ENCODE data around the gene FEV. TPM values are rescaled to one million over a fixed set of nuclear protein-coding genes. Genes with fewer than 3 reads are reported as not detected.

FEV gene
- not detected for total RNA-seq

- DNase-seq (ENCODE audit: low spot score), result no peak
- intact Hi-C loops (cut with DNase I), result loop anchor here (10.0 kb wide), 1 partner anchor 130 kb away; no protein-coding TSS in a partner anchor
Observed at GRCh38 chr2:218985021-218985324, at the start of gene FEV. FEV (minus strand) TSS chr2:218985184; CDS start chr2:218985075, 109 bp downstream.

DNA sequence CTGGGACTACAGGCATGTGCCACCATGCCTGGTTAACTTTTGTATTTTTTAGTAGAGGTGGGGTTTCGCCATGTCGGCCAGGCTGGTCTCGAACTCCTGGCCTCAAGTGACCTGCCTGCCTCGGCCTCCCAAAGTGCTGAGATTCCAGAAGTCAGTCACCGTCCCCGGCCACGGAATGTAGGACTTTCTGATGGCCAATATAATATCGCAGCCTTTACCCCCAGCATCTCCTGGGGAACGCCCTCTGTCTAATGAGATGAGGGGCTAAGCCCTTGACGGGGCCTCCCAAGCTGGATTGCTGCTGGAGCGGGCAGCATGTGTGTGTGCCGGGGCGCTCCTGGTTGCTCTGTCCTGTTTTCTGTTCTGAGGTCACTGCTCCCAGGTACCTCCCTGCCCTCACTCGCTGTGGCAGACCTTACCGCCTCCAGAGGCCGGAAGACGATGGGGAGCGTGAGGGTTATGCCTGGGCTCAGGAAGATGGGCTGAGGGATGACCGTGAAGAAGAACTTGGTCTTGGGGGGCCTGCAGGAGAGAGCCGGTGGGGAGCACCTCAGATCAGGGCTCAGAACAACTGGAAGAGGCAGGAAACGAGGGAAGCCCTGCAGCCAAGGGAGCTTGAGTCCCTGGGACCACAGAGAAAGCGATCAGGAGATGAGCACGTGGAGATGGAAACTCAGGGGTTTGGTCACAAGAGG lies 47.2 kb upstream of the FEV start:
- intact Hi-C loops (cut with DNase I), result loop anchor here (10.0 kb wide), 1 partner anchor 113 kb away; no protein-coding TSS in a partner anchor
- DNase-seq (ENCODE audit: low spot score), result no peak
- ATAC-seq, result no peak

More at GRCh38 chr2:218985021-218985324, at the start of gene FEV:
- no peak for ATAC-seq

- no peak for DNase-seq (ENCODE audit: low spot score)
- no peak for ATAC-seq
- intact Hi-C loops (cut with DNase I), result loop anchor here (10.0 kb wide), 1 partner anchor 114 kb away; no protein-coding TSS in a partner anchor
Observed at GRCh38 chr2:219031005-219031738, 46.2 kb upstream of the FEV start.

DNA sequence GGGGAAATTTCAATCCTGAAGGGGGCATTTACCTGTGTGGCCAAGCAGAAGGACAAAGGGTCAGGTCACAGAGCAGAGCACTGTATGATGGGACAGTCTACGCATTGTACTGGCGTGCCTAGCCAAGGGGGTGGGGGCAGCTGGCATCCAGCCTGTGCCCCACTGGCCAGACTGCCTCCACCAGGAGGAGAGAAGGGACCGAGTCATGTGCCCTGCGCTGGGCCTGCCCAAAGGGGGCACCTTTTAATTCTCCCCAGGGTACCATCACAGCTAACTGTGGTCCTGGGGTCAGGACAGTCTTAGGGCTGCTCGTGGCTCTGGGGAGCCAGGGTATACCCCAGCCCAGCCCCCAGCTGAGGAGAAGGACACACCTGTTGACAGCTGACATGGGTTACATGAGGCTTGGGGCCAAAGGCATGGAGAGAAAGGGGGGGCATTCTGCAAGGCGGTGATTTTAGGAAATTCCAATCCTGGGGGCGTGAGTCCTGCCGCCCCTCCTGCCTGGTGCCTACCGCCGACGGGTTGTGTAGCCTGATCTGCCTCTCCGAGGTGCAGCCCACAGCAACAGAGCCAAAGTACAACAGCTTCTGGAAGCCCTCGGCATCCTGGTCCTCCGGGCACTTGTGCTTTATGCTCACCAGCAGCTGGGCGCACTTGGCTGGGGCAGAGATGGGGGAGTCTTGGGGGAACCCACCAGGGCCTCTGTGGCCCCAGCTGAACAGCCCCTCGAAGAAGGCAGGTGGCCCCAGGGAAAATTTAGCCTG lies 45.4 kb upstream of the FEV start:
- DNase-seq (ENCODE audit: low spot score), result no peak
- ATAC-seq, result peak; percentile 23
- intact Hi-C loops (cut with DNase I), result loop anchor here (10.0 kb wide), 1 partner anchor 114 kb away; no protein-coding TSS in a partner anchor

DNA sequence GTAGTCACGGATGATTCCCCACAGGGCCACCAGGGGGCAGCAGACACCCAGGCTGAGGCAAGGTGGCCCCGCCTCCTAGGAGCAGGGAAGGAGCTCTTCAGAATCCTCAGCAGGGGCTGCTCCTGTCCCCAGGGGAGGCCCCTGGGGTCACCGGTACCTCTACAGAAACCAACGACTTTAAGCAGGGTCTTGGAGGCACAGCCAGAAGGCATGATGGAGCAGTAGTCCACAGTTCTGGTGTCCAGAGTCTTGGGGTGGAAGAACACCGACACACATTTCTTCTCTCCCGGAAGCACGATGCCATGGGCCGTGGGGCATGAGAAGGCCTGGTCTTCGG lies 44.8 kb upstream of the FEV start:
- intact Hi-C loops (cut with DNase I), result loop anchor here (10.0 kb wide), 1 partner anchor 115 kb away; no protein-coding TSS in a partner anchor
- peak; percentile 77 for ATAC-seq
- peak; percentile 86 for DNase-seq (ENCODE audit: low spot score)

- no peak for DNase-seq (ENCODE audit: low spot score)
- intact Hi-C loops (cut with DNase I), result no loop called here
- ATAC-seq, result peak; percentile 5
Observed at GRCh38 chr2:219028996-219029828, 44.2 kb upstream of the FEV start.

DNA sequence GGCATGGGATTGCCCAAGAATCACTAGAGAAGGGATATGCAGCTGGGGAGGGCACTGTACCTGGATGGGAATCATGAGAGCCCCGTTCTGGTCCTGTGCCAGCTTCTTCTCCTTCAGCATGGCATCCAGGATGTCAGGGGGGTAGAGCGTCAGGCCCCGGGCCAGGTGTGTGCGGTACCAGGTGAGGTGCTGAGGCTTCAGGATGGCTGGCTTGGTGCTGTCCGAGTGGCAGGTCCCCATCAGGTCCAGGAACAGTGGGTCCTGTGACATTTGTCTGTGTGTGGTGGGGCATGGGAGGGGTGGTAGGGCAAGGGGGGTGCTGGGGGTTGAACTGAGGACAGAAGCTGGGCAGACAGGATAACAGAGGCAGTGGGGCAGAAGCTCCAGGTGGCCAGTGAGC lies 43.2 kb upstream of the FEV start:
- no peak for DNase-seq (ENCODE audit: low spot score)
- intact Hi-C loops (cut with DNase I), result no loop called here

DNA sequence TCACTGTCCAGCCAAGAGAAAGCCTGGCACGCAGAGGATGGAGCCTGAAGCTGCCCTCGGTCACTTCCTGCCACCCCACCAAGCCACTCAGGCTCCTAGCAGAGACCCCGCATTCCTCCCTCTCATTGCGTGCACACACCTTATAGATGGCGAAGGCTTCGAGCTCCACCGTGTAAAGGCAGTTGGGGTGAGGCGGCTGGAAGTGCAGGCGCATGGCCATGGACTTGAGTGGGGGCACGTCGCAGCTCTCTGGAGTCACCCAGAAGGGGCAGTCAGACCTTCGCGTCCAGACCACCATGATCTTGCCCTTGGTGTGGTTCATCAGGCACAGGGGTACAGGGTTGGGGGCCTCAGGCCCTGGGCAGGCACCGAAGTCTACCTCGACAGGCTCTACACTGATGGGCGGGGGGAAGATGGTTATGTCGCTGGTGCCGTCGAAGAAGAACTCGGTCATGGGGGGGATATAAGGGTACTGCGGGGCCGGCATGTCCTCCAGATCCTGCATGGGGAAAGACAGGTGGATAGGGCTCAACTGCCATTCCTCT lies 42.6 kb upstream of the FEV start:
- ATAC-seq, result no peak
- DNase-seq (ENCODE audit: low spot score), result no peak
- intact Hi-C loops (cut with DNase I), result no loop called here

More for the DNA sequence above, 43.2 kb upstream of the FEV start:
- no peak for ATAC-seq

- ATAC-seq (no peak), DNase-seq (ENCODE audit: low spot score) (no peak)
- intact Hi-C loops (cut with DNase I), result no loop called here
Observed at GRCh38 chr2:219026946-219027345, 42.0 kb upstream of the FEV start.

- intact Hi-C loops (cut with DNase I), result no loop called here
- DNase-seq (ENCODE audit: low spot score), result no peak
- ATAC-seq, result peak; percentile 28
Observed at GRCh38 chr2:219025637-219026585, 40.9 kb upstream of the FEV start.

DNA sequence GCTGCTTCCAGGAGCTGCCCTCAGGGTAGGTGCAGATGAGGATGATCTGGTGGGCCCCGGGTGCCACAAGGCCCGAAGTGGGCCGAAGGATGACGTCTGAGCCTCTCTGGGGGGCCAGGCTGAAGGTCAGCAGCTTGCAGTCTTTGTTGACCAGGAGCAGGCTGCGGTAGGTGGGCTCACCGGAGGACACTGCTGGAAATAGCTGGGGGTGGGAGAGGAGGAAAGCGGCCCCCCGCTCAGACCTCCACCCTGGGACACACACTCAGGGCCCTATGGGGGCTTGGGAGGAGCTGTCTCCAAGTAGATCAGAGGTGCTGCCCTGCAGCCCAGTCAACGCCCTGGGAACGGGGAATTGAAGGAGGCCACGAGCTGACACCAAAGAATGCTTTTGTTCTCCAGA lies 39.1 kb upstream of the FEV start:
- no peak for DNase-seq (ENCODE audit: low spot score)
- intact Hi-C loops (cut with DNase I), result no loop called here
- no peak for ATAC-seq

DNA sequence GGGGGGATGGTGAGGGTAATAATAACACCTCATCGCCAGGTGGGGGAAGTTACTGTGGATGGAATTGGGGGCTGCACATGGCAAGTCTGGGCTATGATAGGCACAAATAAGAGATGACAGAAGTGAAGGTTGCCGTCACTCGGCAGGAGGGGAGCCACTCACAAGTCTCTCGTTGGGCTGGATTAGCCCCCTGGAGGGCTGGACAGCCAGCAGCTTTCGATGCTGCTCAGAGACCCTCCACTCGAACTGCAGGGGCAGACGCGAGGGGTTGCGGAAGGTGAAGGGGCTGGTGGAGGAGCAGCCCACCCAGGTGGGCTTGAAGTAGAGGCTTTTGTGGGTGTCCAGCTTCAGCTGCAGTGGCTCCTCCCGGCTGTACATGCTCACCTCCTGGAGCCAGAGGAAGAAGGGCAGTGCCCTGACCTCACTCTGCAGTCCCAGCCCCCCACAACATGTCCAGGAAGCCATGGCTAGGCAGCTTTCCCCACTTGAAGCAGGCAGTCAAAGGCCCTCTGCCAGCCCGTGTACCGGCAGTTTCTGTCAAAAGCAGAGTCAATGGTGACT lies 38.1 kb upstream of the FEV start:
- intact Hi-C loops (cut with DNase I), result no loop called here
- DNase-seq (ENCODE audit: low spot score), result no peak
- ATAC-seq, result no peak

GRCh38 chr2:219022616-219023015 lies 37.6 kb upstream of the FEV start:
- DNase-seq (ENCODE audit: low spot score) (no peak), ATAC-seq (no peak)
- intact Hi-C loops (cut with DNase I), result no loop called here

DNA sequence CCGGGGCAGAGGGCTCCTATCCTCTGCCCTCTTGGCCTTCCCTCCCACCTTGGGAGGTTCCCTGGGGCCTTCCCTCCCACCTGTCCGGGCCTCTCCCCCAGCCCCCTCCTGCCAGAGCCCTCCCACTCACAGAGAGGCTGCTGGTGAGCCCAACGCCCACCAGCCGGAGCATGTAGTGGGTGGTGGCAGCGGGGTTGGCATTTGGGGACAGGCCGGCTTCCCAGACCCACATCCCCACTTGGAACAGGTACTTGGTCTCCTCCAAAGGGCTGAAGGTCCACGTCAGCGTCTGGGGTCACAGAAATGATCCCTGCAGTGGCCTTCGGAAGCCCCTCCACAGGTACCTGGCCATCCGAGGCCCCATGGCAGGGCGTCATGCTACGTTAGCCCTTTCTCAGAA lies 37.1 kb upstream of the FEV start:
- no peak for ATAC-seq

GRCh38 chr2:219021591-219021990 lies 36.6 kb upstream of the FEV start:
- ATAC-seq (no peak), DNase-seq (ENCODE audit: low spot score) (no peak)
- intact Hi-C loops (cut with DNase I), result no loop called here

More for the DNA sequence above, 37.1 kb upstream of the FEV start:
- DNase-seq (ENCODE audit: low spot score), result no peak
- intact Hi-C loops (cut with DNase I), result no loop called here

DNA sequence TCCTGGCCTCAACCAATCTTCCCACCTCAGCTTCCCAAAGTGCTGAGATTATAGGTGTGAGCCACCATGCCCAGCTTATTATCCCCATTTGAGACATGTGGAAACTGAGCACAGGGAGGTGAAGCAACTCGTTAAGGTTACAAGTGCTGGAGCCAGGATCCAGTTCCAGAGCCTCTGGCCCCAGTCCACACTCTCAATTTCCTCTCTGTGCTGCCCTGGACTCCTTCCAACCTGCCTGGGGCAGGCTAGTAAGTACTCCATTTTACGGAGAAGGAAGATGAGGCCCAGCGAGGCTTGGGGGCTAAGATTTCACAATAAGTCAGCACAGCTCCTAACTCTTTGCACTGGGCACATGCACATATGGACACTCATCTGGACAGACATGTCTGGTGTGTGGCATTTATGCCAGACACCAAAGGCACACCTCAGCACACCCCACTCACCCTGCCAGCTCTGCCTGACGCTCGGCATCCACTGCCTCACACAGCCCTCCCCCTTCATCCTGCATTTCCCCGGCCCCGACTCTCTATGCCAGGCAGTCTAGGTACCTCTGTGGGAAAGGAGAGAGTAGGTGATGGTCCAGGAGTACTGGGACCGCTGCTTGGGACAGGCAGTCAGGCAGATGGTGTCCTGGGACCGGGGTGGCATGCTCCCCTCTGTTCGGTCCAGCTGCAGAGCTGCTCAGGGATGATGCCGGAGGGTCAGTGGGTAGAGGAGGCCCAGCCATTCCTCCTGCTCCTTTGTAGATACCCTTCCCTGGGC lies 35.8 kb upstream of the FEV start:
- no peak for ATAC-seq
- intact Hi-C loops (cut with DNase I), result no loop called here
- DNase-seq (ENCODE audit: low spot score), result no peak

- ATAC-seq (no peak), DNase-seq (ENCODE audit: low spot score) (no peak)
- intact Hi-C loops (cut with DNase I), result no loop called here
Observed at GRCh38 chr2:219019436-219019835, 34.5 kb upstream of the FEV start.
